Activated CD8-positive, alpha-beta memory T cell treated with anti-CD3 and anti-CD28 coated beads, Interleukin-2, amount 10 ng/mL, durations not matched to agents 7 days and 5 days (primary cell): ENCODE results near the gene SGCE. TPM values are rescaled to one million over a fixed set of nuclear protein-coding genes. Genes with fewer than 3 reads are reported as not detected.

ENCODE experiments used
- ATAC-seq: fragments of 150-1000 bp; cut with Tn5 transposase; one replicate; pipeline ENCODE4 v1.10.0; 2021; ENCODE audit warnings: moderate library complexity
- CTCF ChIA-PET: fragments of 350-600 bp; sonication (Branson Sonifier 250); formaldehyde crosslinking; loops from one replicate; lab custom pipeline; 2021; ENCODE audit warnings: antibody characterized with exemption; lab: Charles Lee
- DNase-seq: peaks from one replicate; pipeline ENCODE4 v3.0.0-alpha.2; 2020
- H3K27ac Mint-ChIP-seq: one replicate; pipeline ENCODE4 v1.8.0; 2021; ENCODE audit warnings: mild to moderate bottlenecking, mixed read lengths
- H3K27me3 Mint-ChIP-seq: one replicate; pipeline ENCODE4 v1.8.0; 2021; ENCODE audit warnings: mixed read lengths
- H3K36me3 Mint-ChIP-seq: one replicate; pipeline ENCODE4 v1.8.0; 2021; ENCODE audit warnings: mild to moderate bottlenecking, mixed read lengths
- H3K4me1 Mint-ChIP-seq: one replicate; pipeline ENCODE4 v1.8.0; 2021; ENCODE audit warnings: mixed read lengths
- H3K4me3 Mint-ChIP-seq: one replicate; pipeline ENCODE4 v1.8.0; 2021; ENCODE audit warnings: mild to moderate bottlenecking, moderate library complexity, mixed read lengths
- H3K9me3 Mint-ChIP-seq: one replicate; pipeline ENCODE4 v1.8.0; 2022; ENCODE audit warnings: low read depth, mixed read lengths
- total RNA-seq, 2 experiments: library from RNA; stranded (reverse); gene quantifications; one replicate each; pipeline ENCODE4 v1.2.3, GENCODE V29; 2021

SGCE gene
- total RNA-seq, 2 experiments from 2014 or later: 2.4 to 3.2 TPM

DNA sequence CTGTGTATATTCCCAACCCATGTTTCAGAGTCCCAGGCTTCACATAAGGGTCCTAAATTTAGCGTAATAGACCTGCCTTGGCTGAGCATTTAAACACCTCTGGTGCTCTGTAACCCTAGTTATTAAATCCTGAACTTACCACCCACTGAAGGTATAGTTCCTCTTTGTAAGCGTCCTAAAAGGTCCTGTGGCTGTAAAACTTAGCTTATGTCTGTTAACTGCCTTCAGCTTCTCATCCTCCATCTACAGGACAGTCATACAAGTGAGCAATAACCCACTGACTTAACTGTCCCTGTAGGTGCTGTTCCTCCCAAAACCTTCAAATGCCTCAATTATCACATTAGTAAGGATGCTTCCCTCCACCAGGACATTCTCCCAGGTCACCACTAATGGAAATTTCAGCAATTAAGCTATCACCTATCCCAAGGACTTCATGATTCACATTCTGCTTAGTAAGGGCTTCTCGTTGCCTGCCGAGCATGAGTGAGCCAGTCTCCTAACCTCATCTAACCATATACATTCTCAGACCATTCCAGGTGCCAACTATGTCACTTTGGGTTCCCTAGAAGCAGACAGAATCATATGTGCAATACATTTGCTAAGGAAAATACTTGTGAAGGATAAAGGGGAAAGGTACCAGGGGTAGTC lies 90.6 kb downstream of the SGCE start:
- no peaks in the 10 kb centered on the region for H3K4me1 Mint-ChIP-seq
- no peak for DNase-seq
- H3K27ac Mint-ChIP-seq: no peak overlapping the region

DNA sequence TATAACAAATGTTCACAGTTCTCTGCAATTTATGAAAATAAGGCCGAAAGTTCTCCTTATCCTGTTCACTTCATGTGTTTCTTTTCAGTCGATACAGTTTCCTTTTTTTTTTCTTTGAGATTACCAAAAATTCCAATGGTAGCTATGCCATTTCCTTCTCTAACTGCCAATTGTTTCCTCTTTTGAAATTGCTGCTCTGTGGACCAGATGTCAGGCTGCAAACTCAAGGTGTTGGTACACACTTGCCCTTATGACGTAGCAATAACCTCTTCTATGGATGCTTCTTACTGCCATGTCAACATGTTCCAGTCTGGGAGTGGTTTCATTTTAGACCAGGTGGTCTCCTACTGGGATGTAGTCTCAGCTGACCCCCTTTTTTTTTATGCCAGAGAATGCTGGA lies 93.4 kb downstream of the SGCE start:
- no peak overlapping the region for H3K4me3 Mint-ChIP-seq
- H3K36me3 Mint-ChIP-seq: peaks cover 5% of the 10 kb centered on the region
- DNase-seq (no peak), ATAC-seq (no peak)
- H3K27ac Mint-ChIP-seq: no peak overlapping the region
- CTCF ChIA-PET: no interaction called here
- no peaks in the 10 kb centered on the region for H3K9me3 Mint-ChIP-seq
- H3K4me1 Mint-ChIP-seq: no peaks in the 10 kb centered on the region
- no peaks in the 10 kb centered on the region for H3K27me3 Mint-ChIP-seq

More for the DNA sequence above, 90.6 kb downstream of the SGCE start:
- H3K9me3 Mint-ChIP-seq: peaks cover 2% of the 10 kb centered on the region
- no peak for ATAC-seq
- CTCF ChIA-PET: no interaction called here
- no peak overlapping the region for H3K4me3 Mint-ChIP-seq
- H3K36me3 Mint-ChIP-seq: peaks cover 3% of the 10 kb centered on the region
- no peaks in the 10 kb centered on the region for H3K27me3 Mint-ChIP-seq

DNA sequence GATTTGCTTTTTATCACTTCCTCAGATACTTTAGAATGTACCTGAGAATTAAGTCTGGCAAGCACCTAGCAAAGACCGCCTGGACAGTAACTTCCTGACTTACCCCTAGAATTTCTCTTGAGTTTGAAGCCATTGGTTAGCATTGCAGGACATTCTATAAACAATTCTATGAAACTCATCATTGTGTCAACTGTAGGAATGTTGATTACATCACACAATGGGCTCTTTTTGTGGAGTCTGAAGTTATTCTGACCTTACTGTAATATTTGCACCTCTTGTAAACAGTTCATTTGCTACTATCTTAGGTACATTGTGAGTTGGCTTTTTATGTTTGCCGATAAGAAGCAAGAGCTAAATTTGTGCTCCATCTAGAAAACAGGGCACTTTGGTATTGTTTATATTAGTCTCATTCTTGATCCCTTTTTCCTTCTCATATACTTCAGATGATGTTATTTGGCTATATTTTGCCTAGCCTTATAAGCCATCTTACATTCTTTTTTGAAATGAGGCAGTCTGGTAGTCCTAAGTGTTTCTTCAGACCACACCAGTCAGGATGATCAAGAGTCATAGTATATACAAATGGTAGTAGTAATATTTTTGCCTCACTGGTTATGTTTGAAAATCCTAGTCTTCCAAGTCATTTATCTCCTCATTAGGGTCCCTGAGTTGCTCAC lies 94.0 kb downstream of the SGCE start:
- no peak overlapping the region for H3K4me3 Mint-ChIP-seq
- H3K27me3 Mint-ChIP-seq: no peaks in the 10 kb centered on the region
- CTCF ChIA-PET: no interaction called here
- ATAC-seq (no peak), DNase-seq (no peak)
- H3K27ac Mint-ChIP-seq: no peak overlapping the region
- H3K4me1 Mint-ChIP-seq: no peaks in the 10 kb centered on the region
- no peaks in the 10 kb centered on the region for H3K9me3 Mint-ChIP-seq
- peaks cover 7% of the 10 kb centered on the region for H3K36me3 Mint-ChIP-seq

DNA sequence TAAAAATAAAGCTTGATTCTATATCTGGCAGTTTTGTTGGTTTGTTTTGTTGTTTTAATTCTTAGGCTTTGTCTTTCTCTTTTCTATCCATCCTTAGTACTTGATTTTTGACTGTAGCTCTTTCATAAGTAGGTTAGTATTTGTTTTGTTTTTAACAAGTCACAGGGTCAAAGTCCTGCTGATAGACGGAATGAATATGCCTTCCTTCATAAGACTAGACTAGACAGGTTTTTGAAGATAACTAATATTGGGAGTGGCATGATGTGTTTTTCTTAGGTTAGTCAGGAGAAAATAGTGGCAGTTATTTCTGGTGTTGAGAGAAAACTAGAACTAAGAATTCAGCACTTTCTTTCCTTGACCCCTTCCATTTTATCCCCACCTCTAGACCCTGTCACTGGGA lies 96.0 kb downstream of the SGCE start:
- Mint-ChIP-seq H3K4me3 (no peak overlapping the region), H3K36me3 (peaks cover 12% of the 10 kb centered on the region), H3K4me1 (no peaks in the 10 kb centered on the region), H3K9me3 (no peaks in the 10 kb centered on the region), H3K27ac (no peak overlapping the region), H3K27me3 (no peaks in the 10 kb centered on the region)
- CTCF ChIA-PET: no interaction called here
- no peak for ATAC-seq
- DNase-seq: no peak

DNA sequence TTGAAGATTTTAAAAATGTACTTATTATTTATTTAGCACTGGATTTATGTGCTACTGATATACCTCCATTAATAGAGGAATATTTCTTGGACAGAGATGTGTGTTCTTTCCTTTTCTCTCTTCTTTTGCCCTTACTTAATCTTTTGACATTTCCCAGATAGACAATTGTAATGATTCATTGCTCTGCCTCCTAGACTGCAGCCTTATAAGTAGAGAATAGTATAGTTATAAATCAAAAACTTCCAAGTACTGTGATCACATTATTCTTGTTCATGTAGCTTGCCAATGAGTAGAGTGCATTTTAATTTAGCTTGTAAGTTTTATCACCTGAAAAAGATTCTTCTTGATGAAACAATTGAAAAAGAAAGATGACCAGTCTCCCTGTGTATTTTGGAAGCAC lies 98.7 kb downstream of the SGCE start:
- no peak overlapping the region for H3K4me3 Mint-ChIP-seq
- H3K9me3 Mint-ChIP-seq: no peaks in the 10 kb centered on the region

DNA sequence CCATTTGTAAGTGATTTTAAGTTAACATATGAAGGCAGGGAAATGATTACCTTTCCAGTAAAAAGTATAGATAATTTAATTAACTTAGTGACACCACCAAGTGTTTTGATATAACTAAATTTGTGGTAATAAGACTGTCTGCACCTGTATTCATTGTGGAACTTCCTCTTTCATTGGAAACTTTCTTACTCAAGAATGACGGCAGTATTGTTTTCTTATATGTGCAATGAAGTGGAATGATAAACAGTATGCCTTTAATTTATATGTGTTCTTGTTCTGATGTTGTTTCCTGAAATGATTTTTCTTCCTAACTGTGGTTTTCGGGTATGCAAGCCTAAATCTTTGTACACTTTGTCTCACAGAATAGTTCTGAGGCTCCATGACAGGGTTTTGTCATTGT lies 99.9 kb downstream of the SGCE start:
- DNase-seq (no peak), ATAC-seq (no peak)
- CTCF ChIA-PET: no interaction called here
- Mint-ChIP-seq H3K36me3 (peaks cover 19% of the 10 kb centered on the region), H3K4me1 (no peaks in the 10 kb centered on the region), H3K9me3 (no peaks in the 10 kb centered on the region), H3K27ac (no peak overlapping the region), H3K27me3 (no peaks in the 10 kb centered on the region), H3K4me3 (no peak overlapping the region)

More for the DNA sequence above, 98.7 kb downstream of the SGCE start:
- DNase-seq (no peak), ATAC-seq (no peak)
- CTCF ChIA-PET: no interaction called here
- H3K27ac Mint-ChIP-seq: no peak overlapping the region
- no peaks in the 10 kb centered on the region for H3K4me1 Mint-ChIP-seq
- H3K36me3 Mint-ChIP-seq: peaks cover 17% of the 10 kb centered on the region
- no peaks in the 10 kb centered on the region for H3K27me3 Mint-ChIP-seq

DNA sequence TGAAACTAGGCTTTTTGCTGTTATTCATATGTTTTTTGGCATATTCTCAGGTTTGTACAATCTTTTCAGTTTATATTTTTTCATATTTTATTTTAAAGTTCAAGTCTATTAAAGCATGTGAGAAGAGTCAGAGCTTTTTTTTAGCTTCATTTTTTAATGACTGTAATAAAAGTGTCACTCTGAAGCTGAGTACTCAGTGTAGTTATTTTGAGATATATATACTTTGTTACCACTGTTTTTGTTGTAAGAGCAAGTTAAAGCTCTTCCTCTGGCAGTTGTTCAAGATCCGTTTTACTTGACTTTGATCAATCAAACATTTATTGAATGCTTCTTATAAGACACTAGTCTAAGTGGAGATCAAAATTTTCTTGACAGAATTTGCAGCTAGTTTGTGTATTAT lies 108.8 kb downstream of the SGCE start:
- Mint-ChIP-seq H3K4me1 (no peaks in the 10 kb centered on the region), H3K27me3 (no peaks in the 10 kb centered on the region), H3K27ac (no peak overlapping the region), H3K9me3 (no peaks in the 10 kb centered on the region), H3K36me3 (peaks cover 10% of the 10 kb centered on the region), H3K4me3 (no peak overlapping the region)
- no peak for DNase-seq
- ATAC-seq: no peak
- CTCF ChIA-PET: no interaction called here

DNA sequence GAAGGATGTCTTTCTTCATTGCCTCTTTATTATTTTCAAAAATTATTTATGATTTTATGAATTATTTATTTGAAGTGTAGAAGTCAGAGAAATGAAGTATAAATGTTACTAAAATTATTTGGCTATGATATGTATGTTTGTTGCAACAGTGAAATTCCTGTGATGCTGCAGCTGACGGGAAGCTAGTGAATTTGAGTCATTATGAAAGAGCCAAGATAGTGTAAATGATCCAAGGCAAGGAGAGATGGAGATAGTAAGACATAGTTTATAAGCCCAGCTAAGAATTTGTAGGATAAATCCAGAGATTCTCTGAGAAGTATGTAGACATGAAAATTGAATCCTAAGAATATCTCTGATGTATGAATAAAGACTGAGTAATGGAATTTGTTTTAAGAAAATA lies 115.5 kb downstream of the SGCE start:
- DNase-seq (no peak), ATAC-seq (no peak)
- Mint-ChIP-seq H3K9me3 (no peaks in the 10 kb centered on the region), H3K27me3 (no peaks in the 10 kb centered on the region), H3K36me3 (peaks cover 8% of the 10 kb centered on the region), H3K27ac (no peak overlapping the region), H3K4me3 (no peak overlapping the region), H3K4me1 (no peaks in the 10 kb centered on the region)
- CTCF ChIA-PET: no interaction called here

Other genes with a start within 250 kb of the SGCE start
- 10 to 100 TPM; 11.9 to 13.6 TPM for gene CASD1, start 146.3 kb downstream of the SGCE start, total RNA-seq